Effector memory CD4-positive, alpha-beta T cell (primary cell): ENCODE measurements around the gene CNOT9.
"Not testable (repeated sequence)": the region's sequence is repeated elsewhere in the genome, so short reads cannot be mapped to it uniquely, and the experiment has no call there.

ENCODE experiments used
- DNase-seq, 3 donors: peaks; one replicate each; pipeline ENCODE4 v3.0.0-alpha.2; 2020
- H3K27ac ChIP-seq: 2 replicates; pipeline ENCODE4 v1.7.0; 2013; ENCODE audit warnings: mild to moderate bottlenecking, low read length, moderate library complexity; ENCODE audit not compliant: insufficient read depth, poor library complexity, severe bottlenecking
- H3K27me3 ChIP-seq: replicated peaks from 2 replicates; pipeline ENCODE4 v1.7.0; 2013; ENCODE audit warnings: mild to moderate bottlenecking, low read length; ENCODE audit not compliant: insufficient read depth, control insufficient read depth, poor library complexity, severe bottlenecking
- H3K36me3 ChIP-seq: 2 replicates; pipeline ENCODE4 v1.7.0; 2013; ENCODE audit warnings: mild to moderate bottlenecking, low read length, moderate library complexity; ENCODE audit not compliant: control insufficient read depth, insufficient read depth
- H3K4me1 ChIP-seq: 2 replicates; pipeline ENCODE4 v1.7.0; 2013; ENCODE audit warnings: low read length, mild to moderate bottlenecking; ENCODE audit not compliant: control insufficient read depth, insufficient read depth, poor library complexity, severe bottlenecking
- H3K4me3 ChIP-seq: 2 replicates; pipeline ENCODE4 v1.7.0; 2013; ENCODE audit warnings: low read length, low read depth, mild to moderate bottlenecking; ENCODE audit not compliant: insufficient read depth, poor library complexity, severe bottlenecking
- H3K9me3 ChIP-seq: 2 replicates; pipeline ENCODE4 v1.7.0; 2013; ENCODE audit warnings: mild to moderate bottlenecking, low read length, moderate library complexity; ENCODE audit not compliant: control insufficient read depth

The CNOT9 gene

GRCh38 chr2:218554225-218554624, 14.4 kb upstream of the CNOT9 start:
- H3K4me3 ChIP-seq, H3K4me1 ChIP-seq, H3K27ac ChIP-seq, DNase-seq, H3K9me3 ChIP-seq, H3K27me3 ChIP-seq: not testable (repeated sequence)
- peaks cover 48% of the 10 kb centered on the region for H3K36me3 ChIP-seq

- Histone ChIP-seq H3K36me3 (peaks cover 53% of the 10 kb centered on the region), H3K27me3 (no peaks in the 10 kb centered on the region), H3K27ac (no peak overlapping the region), H3K9me3 (no peaks in the 10 kb centered on the region), H3K4me1 (no peaks in the 10 kb centered on the region), H3K4me3 (no peak overlapping the region)
- no peak for DNase-seq
Observed at GRCh38 chr2:218555527-218555926, 13.1 kb upstream of the CNOT9 start.

DNA sequence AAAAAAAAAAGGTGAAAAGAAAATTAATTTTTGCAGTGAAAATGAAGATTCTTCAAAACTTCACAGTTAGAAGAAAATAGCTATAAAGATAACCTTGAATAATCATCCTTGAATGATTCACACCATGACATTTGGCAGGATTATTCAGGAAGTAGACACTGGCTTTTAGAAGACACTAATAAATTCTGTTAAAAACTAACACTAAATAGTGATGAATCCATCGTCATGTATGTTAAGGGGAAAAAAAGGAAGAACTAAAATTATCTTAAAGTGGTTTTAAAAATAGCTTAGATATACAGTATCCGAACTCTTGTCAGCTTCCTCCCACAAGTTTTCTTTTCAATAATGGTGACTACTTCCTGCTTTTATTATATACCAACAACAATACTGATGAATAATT, 10.7 kb upstream of the CNOT9 start:
- Histone ChIP-seq H3K36me3 (peaks cover 45% of the 10 kb centered on the region), H3K27me3 (no peaks in the 10 kb centered on the region), H3K9me3 (no peaks in the 10 kb centered on the region), H3K4me3 (no peak overlapping the region), H3K4me1 (no peaks in the 10 kb centered on the region), H3K27ac (no peak overlapping the region)
- DNase-seq: no peak

GRCh38 chr2:218558986-218559385, 9.7 kb upstream of the CNOT9 start:
- peaks cover 34% of the 10 kb centered on the region for H3K36me3 ChIP-seq
- H3K27ac ChIP-seq: no peak overlapping the region
- no peak overlapping the region for H3K4me3 ChIP-seq
- no peak for DNase-seq
- H3K27me3 ChIP-seq: no peaks in the 10 kb centered on the region
- H3K4me1 ChIP-seq: no peaks in the 10 kb centered on the region
- no peaks in the 10 kb centered on the region for H3K9me3 ChIP-seq

GRCh38 chr2:218564056-218564455, 4.6 kb upstream of the CNOT9 start:
- H3K36me3 ChIP-seq: peaks cover 17% of the 10 kb centered on the region
- no peak for DNase-seq
- no peak overlapping the region for H3K4me3 ChIP-seq
- H3K4me1 ChIP-seq: peaks cover 13% of the 10 kb centered on the region
- no peaks in the 10 kb centered on the region for H3K9me3 ChIP-seq
- no peaks in the 10 kb centered on the region for H3K27me3 ChIP-seq
- H3K27ac ChIP-seq: no peak overlapping the region

DNA sequence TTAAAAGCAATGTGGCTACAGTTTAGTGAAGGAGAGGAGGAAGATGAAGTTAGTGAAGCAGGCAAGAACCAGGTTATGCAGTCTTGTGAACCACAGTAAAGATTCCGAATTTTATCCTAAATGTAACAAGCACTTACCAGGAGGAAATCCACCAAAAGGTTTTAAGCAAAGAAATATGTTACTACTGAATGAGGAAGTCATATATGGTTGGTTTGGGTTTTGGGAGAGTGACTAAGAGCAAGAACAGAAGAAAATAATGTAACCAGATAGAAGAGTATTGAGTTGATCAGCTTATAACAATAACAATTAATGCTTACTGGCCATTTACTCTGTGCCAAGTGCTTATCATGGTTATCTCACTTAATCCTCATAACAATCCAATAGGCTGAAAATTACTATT, 2.3 kb upstream of the CNOT9 start:
- no peaks in the 10 kb centered on the region for H3K36me3 ChIP-seq
- H3K9me3 ChIP-seq: no peaks in the 10 kb centered on the region
- no peaks in the 10 kb centered on the region for H3K27me3 ChIP-seq
- H3K4me1 ChIP-seq: peaks cover 33% of the 10 kb centered on the region
- H3K4me3 ChIP-seq: no peak overlapping the region
- no peak for DNase-seq
- no peak overlapping the region for H3K27ac ChIP-seq

- H3K27ac ChIP-seq: peak overlapping the region; percentile 99
- H3K4me3 ChIP-seq: peak overlapping the region; percentile 77
- H3K27me3 ChIP-seq: no peaks in the 10 kb centered on the region
- no peaks in the 10 kb centered on the region for H3K9me3 ChIP-seq
- DNase-seq: peak in 1 of 3 donors; percentile 68
- peaks cover 6% of the 10 kb centered on the region for H3K36me3 ChIP-seq
- H3K4me1 ChIP-seq: peaks cover 33% of the 10 kb centered on the region
Observed at GRCh38 chr2:218567797-218568189, 846 bp upstream of the CNOT9 start.

- Histone ChIP-seq H3K4me1 (peaks cover 33% of the 10 kb centered on the region), H3K4me3 (peak overlapping the region; percentile 71)
Observed at GRCh38 chr2:218569038-218569431, 396 bp downstream of the CNOT9 start.

DNA sequence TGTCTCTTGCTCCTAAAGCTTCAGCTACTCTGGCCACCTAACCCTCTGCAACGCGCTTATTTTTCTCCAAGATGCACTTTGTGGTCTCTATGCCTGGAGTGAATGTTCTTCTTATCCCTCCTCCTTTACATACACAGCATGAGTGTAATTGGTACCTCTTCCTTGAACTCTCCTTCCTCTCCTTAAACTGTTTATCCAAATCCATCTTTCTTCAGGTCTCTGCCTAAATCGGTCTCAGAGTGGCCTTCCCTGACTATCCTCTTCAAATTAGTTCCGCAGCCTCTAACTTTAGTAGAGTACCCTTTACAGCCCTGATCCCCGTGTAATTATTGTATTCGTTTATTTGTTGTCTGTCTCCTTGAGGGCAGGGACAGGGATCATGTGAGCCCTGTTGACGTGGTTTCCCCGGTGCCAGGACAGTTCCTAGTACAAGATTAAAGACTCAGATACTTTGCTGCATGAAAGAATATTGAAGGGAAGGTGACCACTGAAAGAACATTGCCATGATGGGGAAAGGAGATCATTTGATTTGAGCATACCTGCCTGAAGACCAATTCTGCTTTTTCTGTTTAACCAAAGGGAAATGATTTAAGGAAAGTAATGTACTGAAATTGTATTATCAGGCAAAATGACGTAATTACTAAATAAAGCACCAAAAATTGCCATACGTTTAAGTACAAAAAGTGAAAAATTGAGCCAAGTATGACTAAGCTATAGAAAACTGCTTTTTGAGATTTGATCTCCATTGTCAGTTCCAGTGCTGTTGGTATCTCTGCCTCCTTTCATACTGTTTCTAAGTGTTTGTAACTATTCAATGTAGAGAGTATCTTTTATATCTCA, 1.2 kb downstream of the CNOT9 start:
- peak overlapping the region; percentile 99 for H3K27ac ChIP-seq
- peak overlapping the region; percentile 71 for H3K4me3 ChIP-seq
- peak in 1 of 3 donors; percentile 15 for DNase-seq
- H3K4me1 ChIP-seq: peaks cover 33% of the 10 kb centered on the region
- no peaks in the 10 kb centered on the region for H3K9me3 ChIP-seq
- no peaks in the 10 kb centered on the region for H3K27me3 ChIP-seq
- H3K36me3 ChIP-seq: peaks cover 12% of the 10 kb centered on the region

More at GRCh38 chr2:218569038-218569431, 396 bp downstream of the CNOT9 start:
- Histone ChIP-seq H3K9me3 (no peaks in the 10 kb centered on the region), H3K27me3 (no peaks in the 10 kb centered on the region), H3K36me3 (peaks cover 7% of the 10 kb centered on the region), H3K27ac (peak overlapping the region; percentile 99)
- DNase-seq: peak; percentile 47 to 68 (median 59)

DNA sequence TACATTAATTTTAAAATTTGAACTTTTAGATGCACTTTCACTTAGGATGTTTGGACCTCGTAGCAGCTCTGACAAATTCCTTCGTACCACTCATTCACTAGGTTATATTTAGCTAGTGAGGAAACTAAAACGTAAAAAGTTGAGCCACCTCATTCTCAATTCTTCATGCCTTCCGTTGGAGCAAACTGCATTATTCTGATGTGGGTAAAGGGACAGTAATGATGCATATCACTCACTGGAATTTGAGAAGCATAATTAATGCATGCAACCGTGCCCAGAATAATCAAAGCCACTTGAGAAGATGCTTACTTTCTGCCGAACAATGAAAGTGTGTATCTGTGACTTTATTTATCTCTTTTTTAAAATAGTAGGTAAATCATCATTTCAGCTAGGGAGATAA, 2.2 kb downstream of the CNOT9 start:
- H3K27me3 ChIP-seq: no peaks in the 10 kb centered on the region
- H3K4me1 ChIP-seq: peaks cover 33% of the 10 kb centered on the region
- no peaks in the 10 kb centered on the region for H3K9me3 ChIP-seq
- no peak for DNase-seq
- peak overlapping the region; percentile 99 for H3K27ac ChIP-seq
- no peak overlapping the region for H3K4me3 ChIP-seq
- peaks cover 15% of the 10 kb centered on the region for H3K36me3 ChIP-seq
